ENCODE data around the gene TWF2. TPM values are rescaled to one million over a fixed set of nuclear protein-coding genes. Genes with fewer than 3 reads are reported as not detected.

The TWF2 gene
- total and polyA plus RNA-seq, 2 of the 13 experiments (the other 11 are each of a cell fraction or from before 2014, with no cell fraction given): 45.5 to 108 TPM

DNA sequence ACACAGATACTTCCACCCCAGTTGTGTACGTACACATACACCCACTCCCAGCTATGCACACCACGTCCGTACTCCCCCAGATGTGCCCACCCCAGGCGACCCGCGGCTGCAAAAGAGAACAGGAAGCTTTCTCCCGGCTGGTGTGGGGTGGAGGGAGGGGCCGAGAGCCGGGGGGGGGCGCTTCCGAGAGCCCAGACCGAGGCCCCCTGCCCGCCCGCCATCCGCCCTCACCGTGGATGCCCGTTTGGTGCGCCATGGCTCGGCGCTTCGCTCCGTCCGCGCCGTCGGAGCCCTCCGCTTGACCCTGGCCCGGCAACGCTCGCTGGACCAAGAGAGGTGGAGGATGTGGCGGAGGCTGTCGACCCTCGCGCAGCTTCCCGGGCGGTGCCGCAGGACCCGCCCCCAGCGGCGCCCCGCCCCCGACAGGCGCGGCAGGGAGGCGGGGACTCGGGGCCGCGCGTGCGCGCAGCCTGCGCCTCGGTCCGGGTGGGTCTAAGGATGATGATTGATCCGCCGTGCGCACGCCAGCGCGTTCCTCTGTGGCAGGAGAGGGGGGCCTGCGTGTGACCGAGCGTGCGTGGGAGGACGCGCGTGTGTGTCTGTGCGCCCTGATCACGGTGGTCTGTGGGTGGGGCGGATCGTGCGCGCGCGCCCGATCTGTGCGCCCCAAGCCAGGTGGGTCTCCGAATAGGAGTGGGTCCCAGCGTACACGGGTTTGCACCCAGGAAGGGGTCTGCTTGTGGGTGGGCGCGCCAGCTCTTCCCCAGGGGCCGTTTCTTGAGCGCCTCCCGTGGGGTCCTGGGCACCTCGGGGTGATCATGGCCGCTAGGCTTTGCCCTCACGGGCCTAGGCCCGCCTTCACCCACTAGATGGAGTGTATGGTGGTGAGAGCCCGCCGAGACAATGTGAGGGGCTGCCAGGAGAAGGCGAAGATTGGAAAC is at the start of gene TWF2 (continued):
- TF ChIP-seq, protein P1, sequence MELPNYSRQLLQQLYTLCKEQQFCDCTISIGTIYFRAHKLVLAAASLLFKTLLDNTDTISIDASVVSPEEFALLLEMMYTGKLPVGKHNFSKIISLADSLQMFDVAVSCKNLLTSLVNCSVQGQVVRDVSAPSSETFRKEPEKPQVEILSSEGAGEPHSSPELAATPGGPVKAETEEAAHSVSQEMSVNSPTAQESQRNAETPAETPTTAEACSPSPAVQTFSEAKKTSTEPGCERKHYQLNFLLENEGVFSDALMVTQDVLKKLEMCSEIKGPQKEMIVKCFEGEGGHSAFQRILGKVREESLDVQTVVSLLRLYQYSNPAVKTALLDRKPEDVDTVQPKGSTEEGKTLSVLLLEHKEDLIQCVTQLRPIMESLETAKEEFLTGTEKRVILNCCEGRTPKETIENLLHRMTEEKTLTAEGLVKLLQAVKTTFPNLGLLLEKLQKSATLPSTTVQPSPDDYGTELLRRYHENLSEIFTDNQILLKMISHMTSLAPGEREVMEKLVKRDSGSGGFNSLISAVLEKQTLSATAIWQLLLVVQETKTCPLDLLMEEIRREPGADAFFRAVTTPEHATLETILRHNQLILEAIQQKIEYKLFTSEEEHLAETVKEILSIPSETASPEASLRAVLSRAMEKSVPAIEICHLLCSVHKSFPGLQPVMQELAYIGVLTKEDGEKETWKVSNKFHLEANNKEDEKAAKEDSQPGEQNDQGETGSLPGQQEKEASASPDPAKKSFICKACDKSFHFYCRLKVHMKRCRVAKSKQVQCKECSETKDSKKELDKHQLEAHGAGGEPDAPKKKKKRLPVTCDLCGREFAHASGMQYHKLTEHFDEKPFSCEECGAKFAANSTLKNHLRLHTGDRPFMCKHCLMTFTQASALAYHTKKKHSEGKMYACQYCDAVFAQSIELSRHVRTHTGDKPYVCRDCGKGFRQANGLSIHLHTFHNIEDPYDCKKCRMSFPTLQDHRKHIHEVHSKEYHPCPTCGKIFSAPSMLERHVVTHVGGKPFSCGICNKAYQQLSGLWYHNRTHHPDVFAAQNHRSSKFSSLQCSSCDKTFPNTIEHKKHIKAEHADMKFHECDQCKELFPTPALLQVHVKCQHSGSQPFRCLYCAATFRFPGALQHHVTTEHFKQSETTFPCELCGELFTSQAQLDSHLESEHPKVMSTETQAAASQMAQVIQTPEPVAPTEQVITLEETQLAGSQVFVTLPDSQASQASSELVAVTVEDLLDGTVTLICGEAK (IDR thresholded peaks at IDR 0.05): no peak
- TF ChIP-seq, protein P1 (CRISPR knock-in tag; IDR thresholded peaks at IDR 0.05): 0 out of 2 replicates have a peak, but pooled peaks have one; percentile 23
- TF ChIP-seq, protein P2, sequence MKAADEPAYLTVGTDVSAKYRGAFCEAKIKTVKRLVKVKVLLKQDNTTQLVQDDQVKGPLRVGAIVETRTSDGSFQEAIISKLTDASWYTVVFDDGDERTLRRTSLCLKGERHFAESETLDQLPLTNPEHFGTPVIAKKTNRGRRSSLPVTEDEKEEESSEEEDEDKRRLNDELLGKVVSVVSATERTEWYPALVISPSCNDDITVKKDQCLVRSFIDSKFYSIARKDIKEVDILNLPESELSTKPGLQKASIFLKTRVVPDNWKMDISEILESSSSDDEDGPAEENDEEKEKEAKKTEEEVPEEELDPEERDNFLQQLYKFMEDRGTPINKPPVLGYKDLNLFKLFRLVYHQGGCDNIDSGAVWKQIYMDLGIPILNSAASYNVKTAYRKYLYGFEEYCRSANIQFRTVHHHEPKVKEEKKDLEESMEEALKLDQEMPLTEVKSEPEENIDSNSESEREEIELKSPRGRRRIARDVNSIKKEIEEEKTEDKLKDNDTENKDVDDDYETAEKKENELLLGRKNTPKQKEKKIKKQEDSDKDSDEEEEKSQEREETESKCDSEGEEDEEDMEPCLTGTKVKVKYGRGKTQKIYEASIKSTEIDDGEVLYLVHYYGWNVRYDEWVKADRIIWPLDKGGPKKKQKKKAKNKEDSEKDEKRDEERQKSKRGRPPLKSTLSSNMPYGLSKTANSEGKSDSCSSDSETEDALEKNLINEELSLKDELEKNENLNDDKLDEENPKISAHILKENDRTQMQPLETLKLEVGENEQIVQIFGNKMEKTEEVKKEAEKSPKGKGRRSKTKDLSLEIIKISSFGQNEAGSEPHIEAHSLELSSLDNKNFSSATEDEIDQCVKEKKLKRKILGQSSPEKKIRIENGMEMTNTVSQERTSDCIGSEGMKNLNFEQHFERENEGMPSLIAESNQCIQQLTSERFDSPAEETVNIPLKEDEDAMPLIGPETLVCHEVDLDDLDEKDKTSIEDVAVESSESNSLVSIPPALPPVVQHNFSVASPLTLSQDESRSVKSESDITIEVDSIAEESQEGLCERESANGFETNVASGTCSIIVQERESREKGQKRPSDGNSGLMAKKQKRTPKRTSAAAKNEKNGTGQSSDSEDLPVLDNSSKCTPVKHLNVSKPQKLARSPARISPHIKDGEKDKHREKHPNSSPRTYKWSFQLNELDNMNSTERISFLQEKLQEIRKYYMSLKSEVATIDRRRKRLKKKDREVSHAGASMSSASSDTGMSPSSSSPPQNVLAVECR (CRISPR knock-in tag; IDR thresholded peaks at IDR 0.05; ENCODE audit: borderline replicate concordance): peak; percentile 57; the same call in 1 of the 2 replicates
- TF ChIP-seq CHD2 (IDR thresholded peaks at IDR 0.05; ENCODE audit: low read depth, low read length) (no peak), ZBTB3 (CRISPR knock-in tag; IDR thresholded peaks at IDR 0.05; ENCODE audit: borderline replicate concordance, low read depth) (no peak), ZNF441 (CRISPR knock-in tag; IDR thresholded peaks at IDR 0.05; ENCODE audit: borderline replicate concordance) (0 out of 2 replicates have a peak, but pooled peaks have one; percentile 58), ZNF878 (CRISPR knock-in tag; IDR thresholded peaks at IDR 0.05) (no peak), ZNF644 (CRISPR knock-in tag; IDR thresholded peaks at IDR 0.05; ENCODE audit: low read depth) (no peak), HNRNPUL1 (IDR thresholded peaks at IDR 0.05; ENCODE audit: low read depth, low read length) (no peak), ZNF256 (CRISPR knock-in tag; conservative IDR thresholded peaks at IDR 0.05) (0 out of 2 replicates have a peak, but pooled peaks have one; percentile 53), DPF2 (CRISPR knock-in tag; IDR thresholded peaks at IDR 0.05; ENCODE audit: borderline replicate concordance, low read depth) (no peak), U2AF1 (optimal IDR thresholded peaks at IDR 0.05; ENCODE audit: low read depth, low read length) (no peak)
- TF ChIP-seq, protein P3, sequence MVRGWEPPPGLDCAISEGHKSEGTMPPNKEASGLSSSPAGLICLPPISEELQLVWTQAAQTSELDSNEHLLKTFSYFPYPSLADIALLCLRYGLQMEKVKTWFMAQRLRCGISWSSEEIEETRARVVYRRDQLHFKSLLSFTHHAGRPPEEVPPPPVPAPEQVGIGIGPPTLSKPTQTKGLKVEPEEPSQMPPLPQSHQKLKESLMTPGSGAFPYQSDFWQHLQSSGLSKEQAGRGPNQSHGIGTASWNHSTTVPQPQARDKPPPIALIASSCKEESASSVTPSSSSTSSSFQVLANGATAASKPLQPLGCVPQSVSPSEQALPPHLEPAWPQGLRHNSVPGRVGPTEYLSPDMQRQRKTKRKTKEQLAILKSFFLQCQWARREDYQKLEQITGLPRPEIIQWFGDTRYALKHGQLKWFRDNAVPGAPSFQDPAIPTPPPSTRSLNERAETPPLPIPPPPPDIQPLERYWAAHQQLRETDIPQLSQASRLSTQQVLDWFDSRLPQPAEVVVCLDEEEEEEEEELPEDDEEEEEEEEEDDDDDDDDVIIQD (CRISPR knock-in tag; IDR thresholded peaks at IDR 0.05; ENCODE audit: low read depth): no peak
